Astrocyte of the hippocampus (primary cell): ENCODE data around the gene CLEC16A.
A peak's percentile ranks its signal among the peaks of the same experiment; 100 is the strongest.
"Not testable (repeated sequence)": the region's sequence is repeated elsewhere in the genome, so short reads cannot be mapped to it uniquely, and the experiment has no call there.

ENCODE experiments used
- DNase-seq: peaks from one replicate; pipeline ENCODE4 v3.0.0; 2011; ENCODE audit warnings: low read depth, low spot score

CLEC16A gene

GRCh38 chr16:10940501-10941079 is 3.8 kb upstream of the CLEC16A start:
- DNase-seq, result no peak

GRCh38 chr16:10941127-10941933 is 3.0 kb upstream of the CLEC16A start:
- DNase-seq, result no peak

- not testable (repeated sequence) for DNase-seq
Observed at GRCh38 chr16:10941935-10942351, 2.4 kb upstream of the CLEC16A start.

- DNase-seq, result peak; percentile 97
Observed at GRCh38 chr16:10942352-10943063, 1.9 kb upstream of the CLEC16A start, which contains the start of gene DEXI. TSS of gene DEXI (minus strand) at chr16:10942468. CDS start at chr16:10942005, 463 bp downstream.

- DNase-seq, result no peak
Observed at GRCh38 chr16:10943064-10943353, 1.4 kb upstream of the CLEC16A start.

GRCh38 chr16:10945065-10945787 is 862 bp downstream of the CLEC16A start:
- no peak for DNase-seq

- DNase-seq, result no peak
Observed at GRCh38 chr16:10946308-10946707, 1.9 kb downstream of the CLEC16A start.

GRCh38 chr16:10947211-10947787 is 2.9 kb downstream of the CLEC16A start:
- no peak for DNase-seq

GRCh38 chr16:10949424-10949970 is 5.1 kb downstream of the CLEC16A start:
- peak; percentile 56 for DNase-seq

GRCh38 chr16:10950393-10950792 is 6.0 kb downstream of the CLEC16A start:
- DNase-seq, result no peak

GRCh38 chr16:10951026-10951425 is 6.7 kb downstream of the CLEC16A start:
- no peak for DNase-seq

GRCh38 chr16:10954903-10955302 is 10.5 kb downstream of the CLEC16A start:
- DNase-seq, result no peak

GRCh38 chr16:10957771-10958482 is 13.6 kb downstream of the CLEC16A start:
- DNase-seq, result no peak

- no peak for DNase-seq
Observed at GRCh38 chr16:10959161-10959560, 14.8 kb downstream of the CLEC16A start.

- DNase-seq, result peak; percentile 89
Observed at GRCh38 chr16:10961231-10961630, 16.9 kb downstream of the CLEC16A start.

GRCh38 chr16:10964039-10964890 is 19.9 kb downstream of the CLEC16A start:
- peak; percentile 93 for DNase-seq

GRCh38 chr16:10964891-10965326 is 20.5 kb downstream of the CLEC16A start:
- DNase-seq, result no peak

GRCh38 chr16:10965440-10966061 is 21.2 kb downstream of the CLEC16A start:
- no peak for DNase-seq

- DNase-seq, result no peak
Observed at GRCh38 chr16:10966129-10966528, 21.8 kb downstream of the CLEC16A start.
